ENCODE measurements around the gene NDUFA13.

NDUFA13 gene

DNA sequence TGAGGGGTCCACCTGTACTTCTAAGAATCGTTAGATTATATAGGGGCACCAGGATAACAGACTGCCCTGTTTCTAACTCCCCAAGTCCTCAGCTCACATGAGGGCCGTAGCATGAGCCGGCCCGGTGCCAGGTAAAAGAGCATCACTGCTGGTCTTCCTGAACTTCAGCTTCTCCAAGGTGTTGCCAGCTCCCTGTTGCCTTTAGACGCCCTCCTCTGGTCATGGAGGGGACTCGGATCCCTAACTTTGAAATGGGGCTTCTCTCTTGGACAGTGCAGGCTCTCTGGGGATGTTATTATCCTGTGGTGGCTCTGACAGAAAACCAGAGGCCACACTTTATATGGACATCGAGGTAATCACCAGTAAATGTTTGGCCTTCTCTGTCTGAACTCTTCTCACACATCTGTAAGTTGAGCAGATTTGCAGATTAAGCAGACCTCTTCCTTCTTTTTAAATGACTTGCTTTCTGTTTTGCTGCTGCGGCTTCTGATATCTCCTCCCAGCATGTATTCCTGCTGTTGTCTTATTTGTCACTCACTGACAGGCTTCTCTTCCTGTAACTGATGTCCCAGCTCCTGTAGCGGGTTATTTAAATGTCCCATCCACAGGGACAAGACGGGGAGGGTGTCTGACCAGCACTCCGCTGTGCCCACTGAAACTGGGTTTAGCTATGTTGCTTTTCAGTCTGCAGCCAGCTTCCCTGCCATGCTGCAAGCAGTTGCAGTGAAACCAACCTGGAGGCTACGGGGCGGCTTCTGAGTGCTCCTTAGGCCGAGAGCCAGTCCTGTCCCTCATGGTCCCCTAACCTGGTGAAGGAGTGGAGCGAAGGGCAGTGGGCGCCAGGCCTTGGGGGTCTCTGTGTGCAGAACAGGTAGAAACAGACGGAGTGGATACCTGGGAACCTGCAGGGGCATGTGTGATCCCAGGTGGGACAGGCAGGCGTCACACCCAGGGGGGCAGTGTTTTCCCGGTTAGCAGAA, 39.9 kb upstream of the NDUFA13 start:
- TF ChIP-seq, protein P1, sequence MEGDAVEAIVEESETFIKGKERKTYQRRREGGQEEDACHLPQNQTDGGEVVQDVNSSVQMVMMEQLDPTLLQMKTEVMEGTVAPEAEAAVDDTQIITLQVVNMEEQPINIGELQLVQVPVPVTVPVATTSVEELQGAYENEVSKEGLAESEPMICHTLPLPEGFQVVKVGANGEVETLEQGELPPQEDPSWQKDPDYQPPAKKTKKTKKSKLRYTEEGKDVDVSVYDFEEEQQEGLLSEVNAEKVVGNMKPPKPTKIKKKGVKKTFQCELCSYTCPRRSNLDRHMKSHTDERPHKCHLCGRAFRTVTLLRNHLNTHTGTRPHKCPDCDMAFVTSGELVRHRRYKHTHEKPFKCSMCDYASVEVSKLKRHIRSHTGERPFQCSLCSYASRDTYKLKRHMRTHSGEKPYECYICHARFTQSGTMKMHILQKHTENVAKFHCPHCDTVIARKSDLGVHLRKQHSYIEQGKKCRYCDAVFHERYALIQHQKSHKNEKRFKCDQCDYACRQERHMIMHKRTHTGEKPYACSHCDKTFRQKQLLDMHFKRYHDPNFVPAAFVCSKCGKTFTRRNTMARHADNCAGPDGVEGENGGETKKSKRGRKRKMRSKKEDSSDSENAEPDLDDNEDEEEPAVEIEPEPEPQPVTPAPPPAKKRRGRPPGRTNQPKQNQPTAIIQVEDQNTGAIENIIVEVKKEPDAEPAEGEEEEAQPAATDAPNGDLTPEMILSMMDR (IDR thresholded peaks at IDR 0.05; ENCODE audit: low read depth, low read length, missing control alignments), result no peak
- no peak for DNase-seq (ENCODE audit: low read depth)
- H3K4me3 ChIP-seq (ENCODE audit: low read depth, low read length), result no peak overlapping the region

DNA sequence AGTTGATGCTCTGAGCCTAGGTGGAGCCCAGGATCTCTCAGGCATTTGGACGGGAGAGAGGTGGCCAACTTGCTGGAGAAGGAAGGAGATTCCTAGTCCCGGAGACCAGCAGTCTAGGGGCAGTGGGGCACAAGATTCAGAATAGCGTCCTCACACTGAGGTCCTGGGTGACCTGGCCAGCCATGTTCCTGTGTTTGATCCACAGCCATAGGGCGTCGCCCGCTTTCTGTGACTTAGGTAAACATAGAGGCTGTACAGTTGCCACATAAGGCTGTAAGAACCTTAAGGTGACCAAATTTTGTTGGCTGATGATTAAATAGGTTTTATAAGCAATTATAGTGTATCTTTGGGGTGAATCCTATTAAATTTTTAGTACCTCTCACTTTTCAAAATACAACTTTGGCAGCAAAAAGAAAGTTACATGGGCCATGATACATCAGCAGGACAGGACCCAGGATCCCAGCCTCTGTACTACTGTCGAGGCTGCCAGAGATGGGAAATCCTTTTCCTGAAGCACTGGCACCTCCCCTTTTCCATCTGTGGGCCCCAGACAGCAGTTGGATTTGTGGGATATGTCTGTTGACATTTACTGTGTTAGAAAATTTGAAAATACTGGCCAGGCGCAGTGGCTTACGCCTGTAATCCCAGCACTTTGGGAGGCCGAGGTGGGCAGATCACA, 38.2 kb upstream of the NDUFA13 start:
- no peak overlapping the region for H3K4me3 ChIP-seq (ENCODE audit: low read depth, low read length)
- no peak for DNase-seq (ENCODE audit: low read depth)
- TF ChIP-seq, protein P1 (IDR thresholded peaks at IDR 0.05; ENCODE audit: low read depth, low read length, missing control alignments), result no peak

DNA sequence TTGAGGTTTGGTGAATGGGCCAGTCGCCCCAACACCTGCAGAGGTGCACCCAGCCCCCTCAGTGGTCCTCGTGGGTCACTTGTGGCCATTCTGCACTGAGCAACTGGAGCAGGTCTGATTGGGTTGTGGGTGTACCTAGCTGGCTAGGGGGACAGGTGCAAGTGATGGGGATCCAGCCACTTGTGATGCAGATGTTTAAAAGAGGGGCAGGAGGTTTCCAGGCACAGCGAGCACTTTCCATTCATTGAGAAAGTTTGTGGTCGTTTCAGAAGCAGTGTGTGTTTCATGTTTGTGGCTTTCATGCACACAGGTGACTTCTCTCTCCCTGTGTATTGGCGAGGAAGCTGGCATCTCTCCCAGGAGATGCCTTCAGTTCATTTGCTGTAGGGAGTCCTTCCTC, 35.3 kb upstream of the NDUFA13 start:
- DNase-seq (ENCODE audit: low read depth), result no peak
- TF ChIP-seq, protein P1 (IDR thresholded peaks at IDR 0.05; ENCODE audit: low read depth, low read length, missing control alignments), result no peak
- no peak overlapping the region for H3K4me3 ChIP-seq (ENCODE audit: low read depth, low read length)

DNA sequence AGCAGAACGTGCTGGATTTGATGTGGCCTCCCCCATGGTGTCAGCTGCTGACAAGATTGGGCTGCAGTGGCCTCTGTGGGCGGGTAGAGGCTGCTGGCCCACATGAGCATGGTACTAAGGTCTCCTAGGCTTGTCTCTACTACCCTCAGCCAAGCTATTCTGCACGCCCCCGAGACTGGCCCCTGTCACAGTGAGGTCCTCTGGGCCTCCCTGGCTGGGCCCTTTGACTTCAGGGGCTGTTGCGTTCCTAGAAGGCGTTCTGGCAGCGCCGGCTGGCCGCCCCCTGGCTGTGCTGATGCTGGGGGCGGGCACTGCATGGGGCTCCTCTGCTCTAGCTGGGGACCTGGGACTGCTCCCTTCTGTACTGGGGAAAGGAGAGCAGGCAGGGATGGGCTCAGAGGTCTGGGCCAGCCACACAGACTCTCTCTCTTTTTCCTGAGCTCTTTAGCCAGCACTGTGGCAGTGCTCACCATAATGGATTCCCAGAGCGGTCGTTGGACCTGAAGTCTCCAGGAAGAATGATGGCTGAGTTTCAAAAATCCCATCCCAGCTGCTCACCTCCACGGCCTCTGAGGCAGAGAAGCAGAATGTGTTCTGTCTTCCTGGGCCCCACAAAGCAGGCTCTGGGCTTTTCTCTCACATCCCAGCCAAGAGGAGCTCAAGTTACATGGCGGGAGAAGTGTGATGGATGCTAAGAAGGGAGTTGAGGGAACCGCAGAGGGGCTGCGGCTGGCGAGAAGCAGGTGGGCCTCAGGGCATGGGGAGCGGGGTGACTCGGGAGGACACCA, 33.0 kb upstream of the NDUFA13 start:
- TF ChIP-seq, protein P1 (IDR thresholded peaks at IDR 0.05; ENCODE audit: low read depth, low read length, missing control alignments), result no peak
- DNase-seq (ENCODE audit: low read depth), result no peak
- no peak overlapping the region for H3K4me3 ChIP-seq (ENCODE audit: low read depth, low read length)

DNA sequence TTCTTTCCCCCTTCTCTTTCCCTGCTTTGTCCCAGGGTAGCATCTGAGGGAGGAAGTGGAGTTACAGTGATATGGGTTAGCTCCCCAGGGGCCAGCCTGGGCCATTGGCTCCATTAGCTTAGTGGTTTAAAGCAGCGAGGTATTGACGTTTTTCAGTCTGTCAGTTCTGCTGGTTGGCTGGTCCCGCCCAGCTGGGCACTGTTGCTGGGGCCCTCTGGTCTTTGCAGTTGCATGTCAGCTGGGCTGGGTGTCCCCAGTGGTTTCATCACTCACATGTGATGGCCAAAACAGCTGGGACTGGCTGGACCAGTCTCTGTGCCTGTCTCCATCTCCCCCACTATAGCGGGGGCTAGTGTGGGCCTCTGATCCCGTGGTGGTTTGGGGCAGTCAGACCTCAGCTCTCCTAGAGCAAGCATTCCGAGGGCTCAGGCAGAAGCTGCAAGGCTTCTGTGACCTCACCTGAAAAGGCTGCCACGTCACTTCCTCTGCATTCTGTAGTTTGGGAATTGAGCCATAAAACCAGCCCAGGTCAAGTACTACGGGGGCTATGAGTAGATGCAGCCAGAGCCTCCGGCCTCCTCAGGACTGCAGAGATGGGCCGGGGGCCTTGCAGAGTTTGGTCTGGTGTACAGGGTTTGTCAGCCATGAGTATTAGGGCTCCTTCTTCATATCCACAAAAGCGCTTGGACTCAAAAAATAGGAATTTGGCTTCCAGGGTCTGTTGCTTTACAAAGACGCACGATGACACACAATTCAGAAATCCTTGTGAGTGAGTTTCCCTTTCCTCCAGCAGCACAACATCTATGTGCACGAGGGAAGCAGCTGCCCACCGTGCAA, 30.6 kb upstream of the NDUFA13 start:
- H3K4me3 ChIP-seq (ENCODE audit: low read depth, low read length), result no peak overlapping the region
- TF ChIP-seq, protein P1 (IDR thresholded peaks at IDR 0.05; ENCODE audit: low read depth, low read length, missing control alignments), result no peak
- DNase-seq (ENCODE audit: low read depth), result no peak

DNA sequence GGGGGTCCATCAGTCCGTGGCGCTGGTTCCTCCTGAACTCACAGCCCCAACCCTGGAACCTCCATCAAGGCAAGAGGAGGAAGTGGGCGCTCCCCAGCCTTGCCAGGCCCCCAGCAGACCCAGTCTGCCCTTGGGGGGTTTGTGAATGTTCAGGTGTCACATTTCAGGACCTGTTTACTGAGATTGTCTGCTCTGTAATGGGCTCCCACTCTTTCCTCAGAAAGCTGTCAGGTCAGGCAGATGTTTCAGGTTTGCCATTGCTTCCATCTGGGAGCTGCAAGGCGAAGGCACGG, 30.1 kb upstream of the NDUFA13 start:
- H3K4me3 ChIP-seq (ENCODE audit: low read depth, low read length), result no peak overlapping the region
- TF ChIP-seq, protein P1 (IDR thresholded peaks at IDR 0.05; ENCODE audit: low read depth, low read length, missing control alignments), result no peak
- no peak for DNase-seq (ENCODE audit: low read depth)
